Glomerular endothelial cell (primary cell): Measurements from ENCODE around the gene PADI1. TPM values are rescaled to one million over a fixed set of nuclear protein-coding genes. Genes with fewer than 3 reads are reported as not detected.

ENCODE experiments used
- DNase-seq: peaks from one replicate; pipeline ENCODE4 v3.0.0-alpha.2; 2011; ENCODE audit warnings: low read depth, low spot score; ENCODE audit errors: extremely low read depth
- total RNA-seq: library from RNA; depleted of rRNA; stranded (reverse); fragments of >200 nt; gene quantifications from 2 replicates; pipeline ENCODE4 v1.2.3, GENCODE V29; 2015

The PADI1 gene, protein sequence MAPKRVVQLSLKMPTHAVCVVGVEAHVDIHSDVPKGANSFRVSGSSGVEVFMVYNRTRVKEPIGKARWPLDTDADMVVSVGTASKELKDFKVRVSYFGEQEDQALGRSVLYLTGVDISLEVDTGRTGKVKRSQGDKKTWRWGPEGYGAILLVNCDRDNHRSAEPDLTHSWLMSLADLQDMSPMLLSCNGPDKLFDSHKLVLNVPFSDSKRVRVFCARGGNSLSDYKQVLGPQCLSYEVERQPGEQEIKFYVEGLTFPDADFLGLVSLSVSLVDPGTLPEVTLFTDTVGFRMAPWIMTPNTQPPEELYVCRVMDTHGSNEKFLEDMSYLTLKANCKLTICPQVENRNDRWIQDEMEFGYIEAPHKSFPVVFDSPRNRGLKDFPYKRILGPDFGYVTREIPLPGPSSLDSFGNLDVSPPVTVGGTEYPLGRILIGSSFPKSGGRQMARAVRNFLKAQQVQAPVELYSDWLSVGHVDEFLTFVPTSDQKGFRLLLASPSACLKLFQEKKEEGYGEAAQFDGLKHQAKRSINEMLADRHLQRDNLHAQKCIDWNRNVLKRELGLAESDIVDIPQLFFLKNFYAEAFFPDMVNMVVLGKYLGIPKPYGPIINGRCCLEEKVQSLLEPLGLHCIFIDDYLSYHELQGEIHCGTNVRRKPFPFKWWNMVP
- 0.18 and 0.58 TPM in 2 replicates for total RNA-seq

DNA sequence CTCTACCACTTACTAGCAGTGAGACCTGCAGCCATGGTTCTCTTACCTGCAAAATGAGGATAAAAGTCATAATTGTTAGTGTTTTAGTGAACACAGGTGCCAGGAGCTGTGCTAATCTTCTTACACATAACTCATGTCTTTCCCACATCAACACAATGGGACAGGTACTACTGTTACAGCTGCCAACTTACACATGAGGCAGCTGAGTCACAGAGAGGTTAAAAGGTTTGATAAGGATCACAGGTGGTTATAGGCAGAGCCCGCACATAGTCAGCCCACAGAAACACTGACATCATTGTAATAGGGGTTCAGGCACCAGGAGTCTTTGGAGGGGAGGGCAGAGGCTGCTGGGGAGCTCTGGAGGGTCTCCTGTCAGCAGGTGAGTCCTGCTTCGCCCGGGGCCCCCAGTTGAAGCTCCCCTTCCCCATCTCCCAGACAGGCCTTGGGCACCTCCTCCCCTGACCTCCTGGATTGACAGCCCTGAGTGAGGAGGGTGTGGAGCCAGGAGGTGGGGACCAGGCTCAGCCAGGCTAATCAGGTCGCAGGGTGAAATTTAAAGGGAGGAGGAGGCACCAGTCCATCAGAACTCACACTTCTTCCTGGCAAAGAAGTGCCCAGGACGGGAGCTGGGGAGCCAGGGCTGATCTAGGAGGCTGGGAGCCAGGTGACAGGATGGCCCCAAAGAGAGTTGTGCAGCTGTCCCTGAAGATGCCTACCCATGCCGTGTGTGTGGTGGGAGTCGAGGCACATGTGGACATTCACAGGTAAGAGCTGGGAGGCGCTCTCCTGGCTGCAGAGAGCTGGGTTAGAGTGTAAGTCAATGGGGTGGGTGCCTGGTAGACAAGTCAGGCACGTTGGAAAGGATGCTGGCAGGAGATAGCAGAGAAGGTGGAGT, at the start of gene PADI1:
Gene PADI1 (plus strand): TSS at position 583 of the 895 bp plus-strand sequence. CDS start 90 bp downstream, at position 673.
- no peak for DNase-seq

DNA sequence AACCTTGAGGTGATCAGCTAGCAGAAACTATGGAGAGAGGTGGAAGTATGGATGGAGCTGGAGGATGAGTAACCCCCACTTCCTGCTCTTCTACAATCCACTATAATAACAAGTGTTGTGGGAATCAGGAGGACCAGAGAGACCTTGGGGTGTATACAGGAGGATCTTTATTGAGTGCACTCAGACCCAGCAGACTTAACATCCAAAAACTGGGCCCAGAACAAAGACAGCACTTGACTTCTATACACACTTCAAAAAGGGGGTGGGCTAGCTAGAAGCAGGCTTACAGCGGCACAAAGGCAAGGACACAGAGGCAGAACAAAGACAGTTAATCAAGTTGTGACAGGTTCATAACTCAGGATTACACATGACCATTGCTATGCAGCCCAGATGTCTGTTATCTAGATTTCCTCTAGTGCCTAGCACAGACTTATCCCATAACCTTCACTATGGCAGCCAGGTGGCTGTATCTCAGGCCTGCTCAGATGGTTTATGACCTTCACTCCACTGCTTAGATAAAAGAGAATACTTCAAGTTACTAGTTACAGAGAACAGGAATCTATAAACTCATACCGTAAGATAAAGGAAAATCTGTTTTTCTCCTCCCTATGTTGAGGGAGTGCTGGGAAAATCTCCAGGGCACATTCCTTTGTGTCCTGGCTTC, 49.5 kb upstream of the PADI1 start:
- DNase-seq, result no peak

DNA sequence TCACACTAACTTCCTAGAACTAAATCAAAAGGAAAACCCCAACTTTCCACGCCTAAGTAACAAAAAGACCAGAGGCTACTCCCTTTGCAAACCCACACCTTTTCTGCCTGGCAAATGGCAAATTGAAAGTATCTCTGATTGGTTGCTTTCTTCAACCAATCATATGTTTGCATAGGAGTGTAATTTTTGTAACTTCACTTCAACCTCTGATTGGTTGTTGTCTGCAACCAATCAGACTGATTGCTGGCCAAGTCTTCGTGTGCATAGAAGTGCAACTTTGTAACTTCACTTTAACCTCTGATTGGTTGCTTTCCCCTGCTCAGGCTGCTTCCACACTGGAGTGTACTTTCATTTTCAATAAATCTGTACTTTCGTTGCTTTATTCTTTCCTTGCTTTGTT, 48.8 kb upstream of the PADI1 start:
- no peak for DNase-seq

DNA sequence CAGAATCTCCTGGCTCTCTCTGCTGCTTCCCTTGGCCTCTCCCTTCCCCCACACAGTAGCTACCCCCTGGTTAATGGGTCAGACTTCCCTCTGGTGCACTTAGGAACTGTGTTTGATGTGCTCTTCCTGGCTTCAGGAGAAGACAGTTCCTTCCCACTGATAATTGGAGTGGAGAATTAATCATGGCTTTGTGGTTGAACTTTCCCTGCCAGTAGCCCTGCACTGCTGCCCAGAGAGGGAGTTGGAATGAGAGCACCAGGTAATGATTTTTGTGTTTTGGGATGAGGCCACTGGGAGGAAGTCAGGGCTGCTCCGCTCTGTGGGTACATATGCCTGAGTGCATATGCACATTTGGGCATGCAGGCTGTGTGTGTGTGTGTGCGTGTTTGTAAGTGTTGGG, 46.0 kb upstream of the PADI1 start:
- DNase-seq, result no peak

DNA sequence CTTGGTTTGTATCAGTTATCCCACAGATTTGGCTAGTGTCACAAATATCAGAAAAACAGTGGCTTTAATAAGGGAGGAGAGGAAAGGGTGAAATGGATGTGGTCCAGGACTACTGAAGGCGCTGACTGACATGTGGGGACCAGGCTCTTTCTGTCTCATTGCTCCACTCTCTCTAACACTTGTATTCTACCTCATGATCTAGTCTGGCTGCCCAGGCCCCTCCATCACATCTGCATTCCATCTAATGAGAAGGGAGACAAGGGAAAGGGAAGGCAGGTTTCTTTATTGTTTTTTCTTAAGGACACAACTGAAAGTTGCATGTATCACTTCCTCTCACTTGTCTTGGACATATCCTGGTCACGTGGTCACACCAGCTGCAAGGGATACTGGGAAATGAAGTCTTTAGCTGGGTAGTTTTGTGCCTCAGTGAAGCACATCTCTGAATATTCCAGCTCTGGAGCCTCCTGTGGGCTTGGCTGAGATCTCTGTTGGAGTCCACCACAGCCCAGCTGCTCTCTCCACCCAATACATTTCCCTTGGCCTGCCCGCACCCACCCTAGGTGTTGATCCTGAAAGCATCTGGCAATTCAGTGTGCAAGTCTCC, 43.7 kb upstream of the PADI1 start:
- DNase-seq, result no peak

DNA sequence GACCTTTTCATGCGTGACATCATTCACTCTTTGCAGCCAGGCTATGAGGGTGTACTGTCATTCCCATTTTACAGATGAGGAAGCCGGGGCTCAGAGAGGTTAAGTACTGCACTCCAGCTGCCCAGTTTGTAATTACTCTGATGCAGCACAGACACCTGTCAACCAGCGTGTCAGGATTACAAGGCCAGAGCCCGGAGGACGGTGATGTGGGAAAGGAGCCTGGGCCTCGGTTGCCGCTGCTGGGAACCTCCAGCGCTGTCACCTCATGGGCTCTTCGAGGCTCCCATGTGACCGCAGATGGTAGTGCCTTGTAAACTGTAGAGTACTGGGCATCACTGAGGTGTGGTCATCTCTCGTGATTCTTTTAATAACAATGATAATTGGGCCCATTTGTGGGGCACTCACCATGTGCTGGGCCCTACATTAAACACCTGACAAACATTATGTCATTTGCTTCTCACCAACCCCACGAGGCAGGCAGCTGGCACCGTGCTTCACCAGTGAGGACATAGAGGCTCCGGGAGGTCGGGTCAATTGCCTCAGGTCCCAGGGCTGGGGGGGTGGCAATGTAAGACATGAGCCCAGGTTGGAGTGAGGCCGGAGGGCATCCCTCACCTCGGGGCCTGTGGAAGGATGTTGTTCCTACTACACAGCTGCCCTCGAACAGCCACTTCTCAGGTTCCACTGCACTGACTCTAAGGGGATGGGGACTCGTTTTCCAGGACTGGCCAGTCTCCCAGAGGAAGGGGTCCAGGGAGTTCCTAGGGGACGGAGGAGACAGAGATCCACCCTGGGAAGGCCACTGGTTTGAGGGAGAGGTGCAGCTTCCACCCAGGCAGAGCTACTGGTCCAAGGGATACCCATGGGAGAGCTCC, 42.8 kb upstream of the PADI1 start:
- no peak for DNase-seq

DNA sequence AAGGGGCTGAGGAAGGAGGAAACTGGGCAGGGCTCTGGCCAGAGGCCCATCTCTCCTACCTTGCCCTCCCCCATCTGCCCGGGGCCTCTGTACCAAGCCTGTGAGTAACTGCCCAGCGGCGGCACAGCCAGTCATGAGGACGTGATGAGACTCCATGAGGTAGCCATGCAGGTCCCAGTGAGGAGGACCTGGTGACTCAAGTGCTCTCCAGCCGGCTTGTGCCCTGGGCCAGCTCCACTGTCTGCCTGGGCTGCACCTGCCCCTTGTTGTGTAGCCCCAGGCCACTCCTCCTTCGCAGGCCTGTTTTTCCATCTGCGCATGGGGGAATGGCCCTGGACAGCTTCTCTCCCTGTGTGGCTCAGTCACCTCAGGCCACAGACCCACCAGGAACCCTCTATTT, 42.0 kb upstream of the PADI1 start:
- no peak for DNase-seq

DNA sequence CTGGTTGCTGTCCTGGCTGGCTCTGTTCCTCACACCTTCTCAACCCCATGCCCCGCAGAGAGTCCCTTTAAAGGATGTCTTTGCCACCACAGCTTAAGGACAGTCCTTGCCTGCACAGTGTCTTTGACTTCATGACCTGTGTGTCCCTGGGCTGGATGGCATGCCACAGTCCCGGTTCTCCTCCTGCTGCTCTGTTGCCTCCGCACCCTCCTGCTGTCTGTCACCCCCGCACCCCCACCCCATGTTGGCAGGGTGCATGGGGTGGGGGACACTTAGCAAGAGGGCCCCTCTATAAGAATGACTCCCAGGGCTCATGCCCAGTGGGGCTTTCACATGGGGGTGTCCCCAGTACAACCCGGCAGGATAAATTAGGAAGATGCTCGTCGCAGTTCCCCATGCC, 41.6 kb upstream of the PADI1 start:
- DNase-seq, result no peak

DNA sequence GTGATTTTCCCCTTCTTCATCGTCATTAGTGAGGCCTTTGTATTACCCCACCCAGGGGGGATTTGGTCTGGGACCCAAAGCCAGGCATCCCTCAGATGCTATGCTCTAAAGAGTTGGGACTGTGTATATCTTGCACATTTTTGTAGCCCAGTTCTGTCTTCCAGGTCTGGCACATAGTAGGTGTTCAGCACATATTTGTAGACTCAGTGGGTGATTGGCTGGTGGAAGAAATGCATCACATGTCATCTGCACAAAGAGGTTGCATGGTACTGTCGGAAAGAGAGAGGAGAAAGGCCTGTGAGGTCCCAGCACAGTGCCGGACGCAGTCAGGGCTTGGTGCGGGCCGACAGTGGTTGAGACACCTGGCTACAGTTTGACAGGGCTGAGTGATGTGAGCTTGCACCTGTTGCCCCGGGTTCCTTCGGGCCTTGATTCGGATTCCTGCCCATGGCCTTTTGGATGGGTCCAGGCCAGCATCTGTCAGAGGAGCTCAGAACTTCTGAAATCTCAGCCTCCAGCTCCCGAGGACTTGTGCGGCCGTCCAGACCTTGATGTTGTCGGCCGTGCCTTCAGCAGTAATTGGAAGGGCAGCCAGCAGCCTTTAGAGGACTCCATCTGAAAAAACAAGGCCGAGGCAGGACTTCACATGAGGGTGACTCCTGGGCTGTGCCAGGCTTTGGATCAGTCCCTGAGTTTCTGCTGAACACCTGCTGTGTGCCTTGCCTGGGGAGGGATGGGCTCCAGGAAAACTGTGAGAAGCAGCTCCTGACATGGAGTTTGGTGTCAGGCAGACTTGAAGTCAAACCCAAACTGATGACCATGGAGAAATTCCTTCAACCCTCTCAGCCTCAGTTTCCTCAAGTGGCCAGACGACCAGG, 40.9 kb upstream of the PADI1 start:
- DNase-seq, result no peak

DNA sequence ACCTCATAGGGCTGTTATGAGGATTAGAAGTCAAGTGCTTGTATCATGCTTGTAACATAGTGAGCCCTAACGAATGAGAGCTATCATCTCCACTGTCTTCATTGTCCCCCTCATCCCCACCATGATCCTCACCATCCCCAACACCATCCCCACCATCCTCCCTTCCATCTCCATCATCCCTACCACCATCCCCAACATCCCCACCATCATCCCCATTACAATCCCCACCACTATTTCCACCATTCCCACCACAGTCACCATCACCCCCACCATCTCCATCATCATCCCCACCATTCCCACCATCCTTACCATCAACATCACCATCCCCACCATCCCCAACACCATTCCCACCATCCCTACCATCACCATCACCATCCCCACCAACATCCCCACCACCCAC, 39.1 kb upstream of the PADI1 start:
- DNase-seq, result no peak

DNA sequence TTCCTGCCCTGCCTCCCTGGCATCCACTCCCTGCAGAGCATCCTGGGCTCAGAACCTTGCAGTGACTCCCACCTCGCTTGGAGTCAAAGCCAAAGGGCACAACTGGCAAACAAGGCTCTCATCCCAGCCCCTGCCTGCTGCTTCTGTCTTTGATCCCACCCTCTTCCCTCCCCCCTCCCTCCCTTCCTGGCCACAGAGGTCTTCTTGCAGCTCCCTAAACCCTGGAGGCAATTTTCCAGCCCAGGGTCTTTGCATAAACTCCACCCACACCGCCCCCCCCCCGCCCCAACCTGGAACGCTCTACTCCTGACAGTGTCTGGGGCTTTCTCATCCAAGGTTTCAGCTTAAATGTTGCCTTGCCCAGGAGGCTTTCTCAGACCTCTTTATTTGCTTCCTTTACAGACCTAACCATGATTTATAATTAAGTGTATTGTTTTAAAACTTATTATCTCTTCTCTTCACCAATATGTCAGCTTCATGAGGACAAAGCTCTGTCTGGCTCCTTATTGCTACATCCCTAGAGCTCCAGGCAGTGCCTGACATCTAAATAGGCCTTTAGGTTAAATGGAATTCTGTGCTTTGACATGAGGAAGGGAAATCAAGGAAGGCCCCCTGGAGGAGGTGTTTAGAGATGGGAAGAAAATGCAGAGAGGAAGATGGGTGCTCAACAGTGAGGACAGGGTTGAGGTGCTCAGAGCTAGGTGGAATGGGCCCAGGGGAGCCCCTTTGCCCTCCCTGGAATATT, 37.7 kb upstream of the PADI1 start:
- DNase-seq, result no peak

DNA sequence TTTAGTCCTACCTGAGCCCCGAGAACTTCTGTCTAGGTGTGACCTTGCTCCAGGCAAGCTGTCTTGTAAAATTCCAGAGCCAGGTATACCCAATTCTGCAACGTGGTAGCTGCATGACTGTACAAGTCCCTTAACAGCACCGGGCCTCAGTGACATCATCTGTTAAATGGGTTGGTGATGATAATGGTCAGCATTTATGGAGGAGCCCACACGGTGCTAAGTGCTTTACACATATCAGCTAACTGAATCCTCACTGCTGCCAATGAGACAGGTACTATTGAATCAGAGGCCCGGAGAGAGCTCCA, 37.2 kb upstream of the PADI1 start:
- DNase-seq, result no peak

DNA sequence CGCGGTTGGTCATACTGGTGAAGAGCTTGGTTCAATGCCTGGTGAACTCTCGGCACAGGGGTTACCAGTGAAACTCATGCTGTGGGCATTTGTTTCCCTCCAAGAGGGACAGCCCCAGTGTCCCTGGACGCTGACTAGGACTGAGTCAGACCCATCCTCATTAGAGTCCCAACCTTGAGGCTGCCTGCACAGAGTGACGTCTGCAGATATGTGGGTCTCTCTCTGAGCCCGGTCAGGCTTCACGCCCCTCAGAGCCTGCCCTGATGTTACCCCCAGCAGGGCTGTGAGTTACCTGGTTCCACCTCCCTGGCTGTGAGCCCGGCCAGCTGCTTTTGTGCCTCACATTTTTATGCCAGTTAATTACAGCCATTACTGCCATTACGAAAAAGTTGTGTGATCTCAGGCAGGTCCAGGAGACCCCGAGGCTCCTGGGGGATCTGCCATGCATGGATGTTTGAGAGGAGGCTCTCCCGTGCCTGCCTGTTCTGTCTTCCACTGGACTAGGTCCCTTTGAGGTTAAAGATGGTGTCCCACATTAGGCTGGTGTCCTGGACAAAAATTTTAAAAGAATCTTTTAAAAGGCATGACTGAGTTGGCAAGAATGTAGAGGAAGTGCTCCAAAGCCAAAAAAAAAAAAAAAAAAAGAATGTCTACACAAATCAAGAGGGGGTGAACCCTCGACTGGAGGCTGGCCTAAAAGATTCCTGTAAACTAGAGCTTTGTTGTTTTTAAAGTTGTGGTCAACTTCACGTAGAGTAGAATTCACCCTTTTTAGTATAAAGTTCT, 36.6 kb upstream of the PADI1 start:
- DNase-seq, result no peak

DNA sequence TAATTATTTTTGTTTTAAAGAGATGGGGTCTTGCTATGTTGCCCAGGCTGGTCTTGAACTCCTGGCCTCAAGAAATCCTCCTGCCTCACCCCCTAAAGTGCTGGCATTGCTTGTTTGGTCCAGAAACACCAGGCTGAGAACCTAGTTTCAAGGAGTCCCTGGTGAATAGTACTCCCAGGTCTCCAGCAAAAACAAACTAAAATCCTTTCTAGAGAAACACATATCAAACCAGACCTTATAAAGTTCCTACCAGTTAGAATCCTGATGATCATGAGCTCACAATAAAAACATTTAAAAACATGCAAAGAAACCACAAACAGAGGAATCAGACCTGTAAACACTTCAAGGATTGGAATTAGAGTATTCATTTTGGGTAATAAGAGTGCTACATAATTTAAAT, 34.4 kb upstream of the PADI1 start:
- DNase-seq, result no peak

DNA sequence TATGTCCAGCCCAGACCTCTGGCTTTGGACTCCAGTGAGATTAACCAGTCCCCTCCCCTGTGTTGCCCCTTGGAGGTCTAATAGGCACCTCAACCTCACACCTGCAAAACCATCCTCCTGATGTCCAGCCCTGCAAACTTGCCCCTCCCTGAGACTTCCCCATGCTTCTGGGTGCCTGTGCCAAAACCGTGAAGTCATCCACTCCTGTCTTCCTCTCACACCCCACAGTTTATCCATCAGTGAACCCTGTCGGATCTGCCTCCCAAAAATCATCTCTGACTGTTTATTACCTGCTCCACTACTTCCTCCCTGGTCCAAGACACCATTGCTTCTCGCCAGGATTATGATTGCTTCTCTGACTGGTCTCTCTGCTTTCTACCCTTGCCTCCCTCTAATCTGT, 31.7 kb upstream of the PADI1 start:
- no peak for DNase-seq

DNA sequence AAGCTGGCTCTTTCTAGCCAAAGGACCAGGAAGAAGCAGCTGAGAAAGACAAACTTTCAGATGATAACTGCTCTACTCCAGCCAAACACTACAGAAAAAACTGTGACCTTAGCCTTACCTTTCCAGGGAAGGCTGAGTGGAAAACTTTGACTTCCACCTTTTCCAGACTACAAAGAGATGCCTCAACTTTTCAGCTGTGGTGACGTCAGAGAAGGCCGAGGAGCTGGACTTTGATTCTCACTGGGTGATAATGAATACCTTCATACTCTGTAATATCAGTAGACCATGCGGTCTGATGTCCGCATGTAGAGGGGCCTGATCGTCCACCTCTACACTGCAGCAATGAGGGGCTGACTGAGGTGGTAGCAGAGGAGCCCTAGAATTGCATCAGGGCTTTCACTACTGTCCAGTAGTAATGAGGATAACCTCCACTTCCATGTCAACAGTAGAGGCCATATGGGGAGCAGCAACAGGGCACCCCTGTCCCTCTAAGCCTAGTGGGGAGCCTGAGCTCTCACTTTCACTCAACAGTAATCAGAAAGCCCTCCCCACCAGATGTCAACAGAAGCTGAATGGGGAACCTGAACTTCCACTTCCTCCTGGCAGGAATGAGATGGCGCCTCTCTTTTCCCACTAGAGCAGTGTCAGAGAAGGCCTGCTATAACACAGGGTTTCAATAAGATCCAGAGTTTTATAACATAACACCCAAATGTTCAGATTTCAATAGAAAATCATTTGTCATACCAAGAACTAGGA, 28.4 kb upstream of the PADI1 start:
- no peak for DNase-seq

DNA sequence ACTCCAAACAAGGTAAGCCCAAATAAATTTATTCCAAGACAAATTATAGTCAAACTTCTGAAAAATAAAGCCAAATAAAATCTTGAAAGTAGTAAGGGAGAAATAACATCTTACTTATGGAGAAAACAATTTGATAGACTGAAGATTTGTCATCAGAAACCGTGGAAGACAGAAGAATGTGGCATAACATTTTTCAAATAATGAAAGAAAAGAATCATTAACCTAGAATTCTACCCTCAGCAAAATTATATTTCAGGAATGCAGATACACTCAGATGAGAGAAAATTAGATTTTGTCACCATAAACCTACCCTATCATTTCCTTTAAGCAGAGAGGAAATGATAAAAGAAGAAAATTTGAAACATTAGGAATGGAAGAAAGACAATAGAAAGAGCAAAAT, 27.3 kb upstream of the PADI1 start:
- DNase-seq, result no peak
